HCT116 (cell line): Measurements from ENCODE around the gene COMMD3.

ENCODE experiments used
- CTCF ChIP-seq, 3 experiments: fragments of 200-600 bp in 1 of 3; sonication (generic) in 1 of 3; IDR thresholded peaks in 2 of 3; conservative IDR thresholded peaks in 1 of 3; 2 replicates each; pipeline ENCODE4 v1.5.1; 2012 to 2017; ENCODE audit warnings: low read depth in 2 of 3, low read length in 2 of 3, antibody characterized with exemption in 1 of 3, borderline replicate concordance in 1 of 3, control low read depth in 1 of 3, mild to moderate bottlenecking in 1 of 3, mixed read lengths in 1 of 3, mixed run types in 1 of 3, moderate library complexity in 1 of 3; ENCODE audit not compliant: insufficient read depth in 1 of 3
- EZH2 ChIP-seq: fragments of 200-600 bp; sonication (generic); IDR thresholded peaks from 2 replicates; pipeline ENCODE4 v1.6.1; 2017; ENCODE audit warnings: antibody characterized with exemption, mixed run types
- POLR2A ChIP-seq: IDR thresholded peaks from 2 replicates; pipeline ENCODE4 v1.7.0; 2011; ENCODE audit warnings: borderline replicate concordance; ENCODE audit not compliant: insufficient read depth, insufficient read length; ENCODE audit errors: extremely low read depth
- POLR2AphosphoS5 ChIP-seq: IDR thresholded peaks from 2 replicates; pipeline ENCODE4 v1.6.1; 2011; ENCODE audit warnings: mild to moderate bottlenecking, low read depth, low read length, moderate library complexity
- RAD21 ChIP-seq: IDR thresholded peaks from 2 replicates; pipeline ENCODE4 v1.6.1; 2012; ENCODE audit warnings: low read depth, mild to moderate bottlenecking
- TCF7L2 ChIP-seq: IDR thresholded peaks from 2 replicates; pipeline ENCODE4 v1.7.0; 2011; ENCODE audit warnings: borderline replicate concordance, inconsistent platforms; ENCODE audit not compliant: insufficient read depth, insufficient read length; ENCODE audit errors: extremely low read depth
- TF ChIP-seq, protein P1 (sequence below): IDR thresholded peaks from 2 replicates; pipeline ENCODE4 v1.6.1; 2012; ENCODE audit warnings: low read depth

GRCh38 chr10:22271786-22272185, 44.4 kb upstream of the COMMD3 start:
- no peak for TF ChIP-seq CTCF (IDR thresholded peaks at IDR 0.05 in 2 of 3, conservative IDR thresholded peaks at IDR 0.05 in 1 of 3; ENCODE audit: borderline replicate concordance in 1 of 3, insufficient read depth in 1 of 3, low read depth in 2 of 3, low read length in 2 of 3)
- TF ChIP-seq POLR2A: no peak
- no peak for TF ChIP-seq TCF7L2
- TF ChIP-seq, protein P1, sequence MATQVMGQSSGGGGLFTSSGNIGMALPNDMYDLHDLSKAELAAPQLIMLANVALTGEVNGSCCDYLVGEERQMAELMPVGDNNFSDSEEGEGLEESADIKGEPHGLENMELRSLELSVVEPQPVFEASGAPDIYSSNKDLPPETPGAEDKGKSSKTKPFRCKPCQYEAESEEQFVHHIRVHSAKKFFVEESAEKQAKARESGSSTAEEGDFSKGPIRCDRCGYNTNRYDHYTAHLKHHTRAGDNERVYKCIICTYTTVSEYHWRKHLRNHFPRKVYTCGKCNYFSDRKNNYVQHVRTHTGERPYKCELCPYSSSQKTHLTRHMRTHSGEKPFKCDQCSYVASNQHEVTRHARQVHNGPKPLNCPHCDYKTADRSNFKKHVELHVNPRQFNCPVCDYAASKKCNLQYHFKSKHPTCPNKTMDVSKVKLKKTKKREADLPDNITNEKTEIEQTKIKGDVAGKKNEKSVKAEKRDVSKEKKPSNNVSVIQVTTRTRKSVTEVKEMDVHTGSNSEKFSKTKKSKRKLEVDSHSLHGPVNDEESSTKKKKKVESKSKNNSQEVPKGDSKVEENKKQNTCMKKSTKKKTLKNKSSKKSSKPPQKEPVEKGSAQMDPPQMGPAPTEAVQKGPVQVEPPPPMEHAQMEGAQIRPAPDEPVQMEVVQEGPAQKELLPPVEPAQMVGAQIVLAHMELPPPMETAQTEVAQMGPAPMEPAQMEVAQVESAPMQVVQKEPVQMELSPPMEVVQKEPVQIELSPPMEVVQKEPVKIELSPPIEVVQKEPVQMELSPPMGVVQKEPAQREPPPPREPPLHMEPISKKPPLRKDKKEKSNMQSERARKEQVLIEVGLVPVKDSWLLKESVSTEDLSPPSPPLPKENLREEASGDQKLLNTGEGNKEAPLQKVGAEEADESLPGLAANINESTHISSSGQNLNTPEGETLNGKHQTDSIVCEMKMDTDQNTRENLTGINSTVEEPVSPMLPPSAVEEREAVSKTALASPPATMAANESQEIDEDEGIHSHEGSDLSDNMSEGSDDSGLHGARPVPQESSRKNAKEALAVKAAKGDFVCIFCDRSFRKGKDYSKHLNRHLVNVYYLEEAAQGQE: no peak
- no peak for TF ChIP-seq POLR2AphosphoS5
- no peak for TF ChIP-seq EZH2
- no peak for TF ChIP-seq RAD21
